Smooth muscle cell (in vitro differentiated cells): ENCODE data around the gene ARHGEF4. TPM values are rescaled to one million over a fixed set of nuclear protein-coding genes. Genes with fewer than 3 reads are reported as not detected.
A peak's percentile ranks its signal among the peaks of the same experiment; 100 is the strongest.

ENCODE experiments used
- DNase-seq: peaks from one replicate; lab custom pipeline; 2025; ENCODE audit not compliant: unreplicated experiment; lab: John Stamatoyannopoulos, UW
- H2AFZ ChIP-seq: fragments of 200-600 bp; sonication (generic); 2 replicates; pipeline ENCODE4 v1.6.0; 2016; ENCODE audit warnings: antibody characterized with exemption, low read depth, mild to moderate bottlenecking
- H3F3A ChIP-seq: fragments of 200-600 bp; sonication (generic); 2 replicates; pipeline ENCODE4 v1.6.0; 2017; ENCODE audit warnings: antibody characterized with exemption, low read depth
- H3K27ac ChIP-seq: fragments of 200-600 bp; sonication (generic); 2 replicates; pipeline ENCODE4 v1.5.1; 2016; ENCODE audit warnings: low read depth, mild to moderate bottlenecking
- H3K27me3 ChIP-seq: fragments of 200-600 bp; sonication (generic); 2 replicates; pipeline ENCODE4 v1.6.1; 2016; ENCODE audit warnings: low read depth, mild to moderate bottlenecking
- H3K36me3 ChIP-seq: fragments of 200-600 bp; sonication (generic); 2 replicates; pipeline ENCODE4 v1.5.1; 2016; ENCODE audit warnings: low read depth
- H3K4me1 ChIP-seq: fragments of 200-600 bp; sonication (generic); 2 replicates; pipeline ENCODE4 v1.5.1; 2016; ENCODE audit warnings: low read depth
- H3K4me2 ChIP-seq: fragments of 200-600 bp; sonication (generic); 2 replicates; pipeline ENCODE4 v1.6.0; 2016; ENCODE audit warnings: mild to moderate bottlenecking
- H3K4me3 ChIP-seq: fragments of 200-600 bp; sonication (generic); 2 replicates; pipeline ENCODE4 v1.5.1; 2016; ENCODE audit warnings: mild to moderate bottlenecking
- H3K79me2 ChIP-seq: fragments of 200-600 bp; sonication (generic); 2 replicates; pipeline ENCODE4 v1.6.0; 2016; ENCODE audit warnings: low read depth, mild to moderate bottlenecking
- H3K9ac ChIP-seq: fragments of 200-600 bp; sonication (generic); 2 replicates; pipeline ENCODE4 v1.6.0; 2016; ENCODE audit warnings: low read depth
- H3K9me3 ChIP-seq: fragments of 200-600 bp; sonication (generic); replicated peaks from 2 replicates; pipeline ENCODE4 v1.5.1; 2016; ENCODE audit warnings: low read depth
- H4K20me1 ChIP-seq: fragments of 200-600 bp; sonication (generic); 2 replicates; pipeline ENCODE4 v1.6.0; 2016; ENCODE audit warnings: low read depth
- WGBS: methylation state at CpG from one replicate; pipeline ENCODE4 v1.1.7; 2016; ENCODE audit warnings: low lambda C conversion rate; 5-methylcytosine and 5-hydroxymethylcytosine counted together
- polyA plus RNA-seq: library from polyadenylated mRNA; unstranded; fragments of >200 nt; fragmentation: Nextera tagmentation; extraction: Ambion mirVana; gene quantifications from 2 replicates; pipeline ENCODE4 v1.2.1, GENCODE V29; 2016
- total RNA-seq: library from RNA; depleted of rRNA; stranded (reverse); fragments of >200 nt; gene quantifications from 2 replicates; pipeline ENCODE4 v1.2.3, GENCODE V29; 2014
- TF ChIP-seq, protein P1 (sequence below): fragments of 200-600 bp; sonication (generic); IDR thresholded peaks from 2 replicates; pipeline ENCODE4 v1.5.1; 2017; ENCODE audit warnings: borderline replicate concordance, mild to moderate bottlenecking, antibody characterized with exemption; ENCODE audit not compliant: insufficient read depth, poor library complexity, severe bottlenecking

Gene ARHGEF4
- total and polyA plus RNA-seq, 2 experiments from 2014 or later: 14.9 to 16.0 TPM

DNA sequence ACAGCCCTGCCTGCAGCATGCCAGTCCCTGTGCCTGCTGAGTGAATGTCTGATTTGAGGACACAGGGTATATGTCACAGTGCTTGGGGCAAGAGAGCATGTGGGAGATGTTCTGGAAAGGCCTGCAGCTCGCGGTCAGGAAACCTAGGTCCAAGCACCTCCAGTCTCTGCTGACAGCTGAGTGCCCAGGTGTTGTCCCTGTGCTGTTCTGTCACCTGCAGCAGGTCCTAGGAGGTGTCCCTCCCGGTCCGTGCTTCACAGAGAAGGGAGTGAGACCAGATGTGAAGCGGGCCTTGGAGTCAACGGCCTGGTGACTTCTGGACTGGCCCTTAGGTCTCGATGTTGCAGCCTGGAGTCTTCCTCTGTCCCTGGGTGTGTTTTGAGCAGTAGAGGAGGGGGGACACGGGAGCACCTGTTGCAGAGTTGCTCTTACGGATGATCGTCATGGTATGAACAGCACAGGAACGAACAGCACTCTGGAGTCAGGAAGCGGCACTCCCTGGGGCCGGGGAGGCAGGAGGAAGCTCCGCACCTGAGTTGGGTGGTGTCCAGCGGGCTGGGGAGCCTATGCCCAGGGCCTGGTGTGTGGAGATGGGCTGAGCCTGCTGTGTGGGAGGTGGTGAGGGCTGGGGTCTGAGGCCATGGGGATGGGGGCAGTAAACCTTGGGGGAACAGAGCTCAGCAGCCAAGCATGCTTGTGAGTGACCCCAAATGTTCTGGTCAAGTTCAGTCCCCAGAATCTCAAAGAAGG, 21.6 kb upstream of the ARHGEF4 start:
- TF ChIP-seq, protein P1, sequence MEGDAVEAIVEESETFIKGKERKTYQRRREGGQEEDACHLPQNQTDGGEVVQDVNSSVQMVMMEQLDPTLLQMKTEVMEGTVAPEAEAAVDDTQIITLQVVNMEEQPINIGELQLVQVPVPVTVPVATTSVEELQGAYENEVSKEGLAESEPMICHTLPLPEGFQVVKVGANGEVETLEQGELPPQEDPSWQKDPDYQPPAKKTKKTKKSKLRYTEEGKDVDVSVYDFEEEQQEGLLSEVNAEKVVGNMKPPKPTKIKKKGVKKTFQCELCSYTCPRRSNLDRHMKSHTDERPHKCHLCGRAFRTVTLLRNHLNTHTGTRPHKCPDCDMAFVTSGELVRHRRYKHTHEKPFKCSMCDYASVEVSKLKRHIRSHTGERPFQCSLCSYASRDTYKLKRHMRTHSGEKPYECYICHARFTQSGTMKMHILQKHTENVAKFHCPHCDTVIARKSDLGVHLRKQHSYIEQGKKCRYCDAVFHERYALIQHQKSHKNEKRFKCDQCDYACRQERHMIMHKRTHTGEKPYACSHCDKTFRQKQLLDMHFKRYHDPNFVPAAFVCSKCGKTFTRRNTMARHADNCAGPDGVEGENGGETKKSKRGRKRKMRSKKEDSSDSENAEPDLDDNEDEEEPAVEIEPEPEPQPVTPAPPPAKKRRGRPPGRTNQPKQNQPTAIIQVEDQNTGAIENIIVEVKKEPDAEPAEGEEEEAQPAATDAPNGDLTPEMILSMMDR: no peak
- no peak for DNase-seq
- peaks cover 7% of the 10 kb centered on the region for H3K4me1 ChIP-seq
- no peaks in the 10 kb centered on the region for H4K20me1 ChIP-seq
- H2AFZ ChIP-seq: no peak overlapping the region
- WGBS: 94% methylated on average over 15 of the region's 15 CpGs
- no peak overlapping the region for H3K4me2 ChIP-seq
- no peaks in the 10 kb centered on the region for H3K79me2 ChIP-seq
- no peak overlapping the region for H3K27ac ChIP-seq
- no peaks in the 10 kb centered on the region for H3K36me3 ChIP-seq
- H3F3A ChIP-seq: no peaks in the 10 kb centered on the region
- no peak overlapping the region for H3K9ac ChIP-seq
- H3K4me3 ChIP-seq: no peak overlapping the region
- H3K27me3 ChIP-seq: no peaks in the 10 kb centered on the region
- no peaks in the 10 kb centered on the region for H3K9me3 ChIP-seq

DNA sequence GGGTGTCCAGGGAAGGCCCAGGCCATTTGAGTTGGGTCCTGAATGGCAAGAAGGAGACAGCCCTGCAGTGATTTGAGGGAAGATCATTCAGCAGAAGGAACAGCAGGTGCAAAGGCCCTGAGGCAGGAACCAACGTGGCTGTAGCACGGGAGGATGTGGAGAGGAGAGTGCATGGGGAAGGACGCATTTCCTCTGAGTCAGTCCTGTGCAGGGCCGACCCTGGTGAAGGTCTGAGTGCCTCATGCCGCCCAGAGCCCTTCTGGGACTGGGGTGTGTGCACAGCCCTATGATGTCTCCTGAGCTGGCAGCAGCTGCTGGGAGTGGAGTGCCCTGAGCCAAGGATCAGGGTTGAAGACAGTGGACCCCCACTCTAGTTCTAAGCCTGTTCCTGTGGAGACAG, 17.9 kb upstream of the ARHGEF4 start:
- H2AFZ ChIP-seq: no peak overlapping the region
- H3K9ac ChIP-seq: no peak overlapping the region
- H3K27me3 ChIP-seq: no peaks in the 10 kb centered on the region
- no peaks in the 10 kb centered on the region for H3K79me2 ChIP-seq
- H3K4me3 ChIP-seq: no peak overlapping the region
- H3K36me3 ChIP-seq: no peaks in the 10 kb centered on the region
- H3K9me3 ChIP-seq: no peaks in the 10 kb centered on the region
- TF ChIP-seq, protein P1: no peak
- H3K4me2 ChIP-seq: no peak overlapping the region
- no peak for DNase-seq
- WGBS: 78% methylated on average over 5 of the region's 5 CpGs
- no peaks in the 10 kb centered on the region for H3F3A ChIP-seq
- peaks cover 15% of the 10 kb centered on the region for H3K4me1 ChIP-seq
- no peak overlapping the region for H3K27ac ChIP-seq
- H4K20me1 ChIP-seq: no peaks in the 10 kb centered on the region

DNA sequence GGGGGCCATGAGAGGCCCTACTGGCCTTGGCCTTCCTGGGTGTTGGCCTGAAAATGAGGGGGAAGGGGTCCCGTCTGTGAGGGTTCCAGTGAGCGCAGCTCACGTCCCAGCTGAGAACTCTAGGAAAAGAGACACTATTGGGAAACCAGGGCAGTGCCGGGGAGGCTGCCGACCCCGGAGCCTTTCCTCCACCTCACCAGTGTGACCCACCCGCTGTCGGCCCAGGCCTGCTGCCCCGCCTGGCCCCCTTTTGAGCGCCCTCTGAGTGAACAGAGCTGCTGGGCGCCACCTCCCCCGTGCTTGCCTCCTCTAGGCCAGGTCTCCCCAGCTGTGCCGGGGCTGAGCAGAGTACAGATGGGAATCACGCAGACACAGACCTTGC, 17.5 kb upstream of the ARHGEF4 start:
- Histone ChIP-seq H3K4me1 (peaks cover 15% of the 10 kb centered on the region), H3F3A (no peaks in the 10 kb centered on the region), H3K9ac (no peak overlapping the region), H3K79me2 (no peaks in the 10 kb centered on the region), H4K20me1 (no peaks in the 10 kb centered on the region), H3K27ac (no peak overlapping the region), H3K4me2 (no peak overlapping the region), H3K4me3 (no peak overlapping the region), H2AFZ (peak overlapping the region; percentile 85), H3K27me3 (no peaks in the 10 kb centered on the region), H3K9me3 (no peaks in the 10 kb centered on the region), H3K36me3 (no peaks in the 10 kb centered on the region)
- WGBS: 94% methylated on average over 12 of the region's 14 CpGs
- DNase-seq: no peak
- TF ChIP-seq, protein P1: no peak
